HG02798 (cell line): ENCODE data around the gene DDRGK1.
"Not testable (repeated sequence)": the region's sequence is repeated elsewhere in the genome, so short reads cannot be mapped to it uniquely, and the experiment has no call there.

Source experiments
- ATAC-seq: cut with Tn5 transposase; IDR thresholded peaks from one replicate; pipeline ENCODE4 v1.9.1; 2021; ENCODE audit warnings: mild to moderate bottlenecking; ENCODE audit not compliant: unreplicated experiment, poor library complexity

The DDRGK1 gene

DNA sequence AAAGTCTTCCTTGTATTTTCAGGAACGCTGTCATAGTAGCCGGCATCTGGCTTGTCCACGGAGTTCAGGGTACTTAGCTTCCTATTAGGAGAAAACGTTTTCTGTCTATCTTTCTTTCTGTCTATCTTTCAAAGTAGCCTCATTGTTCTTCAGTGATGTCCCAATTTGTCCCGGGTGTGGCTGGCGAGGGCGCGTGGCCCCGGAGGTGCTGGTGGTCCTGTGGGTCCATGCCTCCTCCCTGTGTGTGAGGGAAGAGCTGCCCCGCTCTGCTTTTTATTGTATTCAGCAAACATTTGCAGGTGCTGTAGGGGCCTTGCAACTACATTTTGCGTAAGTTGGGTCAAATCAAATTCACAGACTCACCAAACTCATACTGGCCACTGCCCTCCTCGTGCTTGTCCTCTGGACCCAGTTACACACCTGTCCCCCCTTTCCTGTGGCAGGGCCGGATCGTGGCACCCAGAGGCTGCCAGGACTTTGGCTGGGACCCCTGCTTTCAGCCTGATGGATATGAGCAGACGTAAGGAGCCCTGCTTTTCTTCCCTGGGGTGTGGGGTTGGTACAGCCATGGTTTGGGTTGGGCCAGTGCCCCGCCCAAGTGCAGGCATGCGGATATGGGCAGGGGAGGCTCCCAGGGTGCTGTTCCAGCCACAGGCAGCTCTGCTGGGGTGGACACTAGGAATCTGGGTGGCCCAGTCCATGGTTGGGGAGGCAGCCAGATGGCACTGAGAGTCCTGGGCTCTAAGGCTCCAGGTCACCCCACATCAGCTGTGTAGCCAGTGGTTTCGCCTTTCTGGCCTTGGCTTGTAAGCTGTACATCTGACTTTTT, 17.1 kb upstream of the DDRGK1 start:
- ATAC-seq = no peak

DNA sequence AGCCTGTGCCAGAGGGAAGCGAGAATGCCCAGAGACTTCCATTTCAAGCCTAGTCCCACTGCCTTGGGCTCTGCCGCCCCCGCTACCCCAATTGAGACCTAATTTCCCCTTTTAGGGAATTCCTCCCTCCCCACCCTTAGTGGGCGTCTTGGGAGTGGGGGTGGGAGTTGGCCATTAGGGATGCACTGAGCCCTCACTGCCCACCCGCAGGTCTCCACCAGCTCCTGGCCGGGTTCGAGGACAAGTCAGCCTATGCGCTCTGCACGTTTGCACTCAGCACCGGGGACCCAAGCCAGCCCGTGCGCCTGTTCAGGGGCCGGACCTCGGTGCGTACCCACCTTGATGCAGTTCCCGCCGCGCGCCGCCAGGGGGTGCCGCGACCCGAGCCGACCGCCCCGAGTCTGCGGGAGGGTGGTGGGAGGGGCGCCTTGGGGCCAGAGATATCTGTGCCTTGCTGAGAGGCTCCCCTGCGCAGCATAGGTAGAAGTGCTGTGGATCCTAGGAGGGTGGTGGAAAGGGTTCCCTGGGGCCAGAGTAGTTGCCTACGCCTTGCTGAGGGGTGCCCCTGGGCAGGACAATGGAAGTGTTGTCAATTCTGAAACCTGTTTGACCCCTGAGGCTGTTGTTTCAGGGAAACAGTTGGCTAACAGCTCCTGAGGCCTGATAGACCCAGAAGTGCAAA, 14.0 kb upstream of the DDRGK1 start:
- peak; percentile 79 for ATAC-seq

GRCh38 chr20:3215359-3215917, 11.0 kb upstream of the DDRGK1 start:
- ATAC-seq = not testable (repeated sequence)

- no peak for ATAC-seq
These were observed 8.7 kb upstream of the DDRGK1 start for GRCh38 chr20:3213226-3213625.

GRCh38 chr20:3210346-3210745, 5.9 kb upstream of the DDRGK1 start:
- ATAC-seq = no peak

- ATAC-seq = peak; percentile 26
These were observed 5.5 kb upstream of the DDRGK1 start for GRCh38 chr20:3209946-3210317.

GRCh38 chr20:3209257-3209945, 4.9 kb upstream of the DDRGK1 start, which contains the start of gene ITPA:
Gene ITPA (plus strand): TSS chr20:3209498. CDS start chr20:3209552, 54 bp downstream.
- ATAC-seq = peak; percentile 51

- ATAC-seq = no peak
These were observed 4.3 kb upstream of the DDRGK1 start for GRCh38 chr20:3208786-3209256.

GRCh38 chr20:3203315-3204123, 963 bp downstream of the DDRGK1 start:
- peak; percentile 9 for ATAC-seq

DNA sequence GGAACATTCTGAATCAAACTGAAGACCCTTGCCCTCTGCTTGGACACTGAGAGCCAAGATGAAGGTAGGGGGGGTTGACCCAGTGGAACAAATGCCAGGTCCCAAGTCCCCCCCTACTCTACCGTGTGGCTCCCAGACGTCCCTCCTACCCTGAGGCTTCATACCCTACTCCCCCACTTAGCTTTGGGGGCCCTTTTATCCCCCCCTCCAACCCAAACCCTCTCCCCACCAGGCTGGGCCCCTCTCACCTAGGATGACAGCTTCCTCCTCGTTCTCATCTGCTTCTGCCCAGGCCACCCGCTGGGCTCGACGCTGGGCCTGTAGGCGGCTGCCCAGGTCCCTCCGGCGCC, 1.5 kb downstream of the DDRGK1 start:
- ATAC-seq = no peak

DNA sequence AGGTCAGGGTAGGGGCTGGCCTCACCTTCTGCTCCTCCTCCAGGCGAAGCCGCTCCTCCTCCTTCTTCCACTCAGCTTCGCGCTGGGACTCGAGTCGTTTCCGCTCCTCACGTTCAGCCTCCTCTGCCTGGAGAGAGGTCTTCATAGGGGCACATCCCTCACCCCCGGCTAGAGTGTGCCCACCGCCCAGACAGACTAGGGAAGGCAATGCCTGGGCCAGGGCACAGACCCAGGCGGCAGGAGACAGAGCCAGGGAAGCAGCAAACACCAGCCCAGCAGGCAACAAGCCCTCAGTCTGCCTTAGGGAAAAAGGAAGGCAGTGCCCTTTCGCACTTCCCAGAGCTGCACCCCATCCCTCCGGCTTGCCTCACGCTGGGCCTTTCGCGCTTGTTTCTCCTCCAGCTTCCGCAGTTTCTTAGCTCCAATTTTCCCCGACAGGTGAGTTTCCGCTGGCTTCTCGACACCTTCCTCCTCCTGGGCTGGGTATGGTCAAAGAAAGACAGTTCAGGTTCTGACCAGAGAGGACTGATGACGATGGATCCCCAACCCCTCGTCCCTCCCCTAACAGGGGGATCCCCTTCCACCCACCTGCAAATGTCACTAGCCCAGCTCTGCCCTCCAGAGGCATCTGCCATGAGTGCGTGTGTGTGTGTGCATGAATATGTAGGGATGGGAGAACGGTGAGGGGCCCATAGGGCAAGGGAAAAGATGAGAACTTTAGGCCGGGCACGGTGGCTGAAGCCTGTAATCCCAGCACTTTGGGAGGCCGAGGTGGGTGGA, 4.3 kb downstream of the DDRGK1 start:
- ATAC-seq = no peak

DNA sequence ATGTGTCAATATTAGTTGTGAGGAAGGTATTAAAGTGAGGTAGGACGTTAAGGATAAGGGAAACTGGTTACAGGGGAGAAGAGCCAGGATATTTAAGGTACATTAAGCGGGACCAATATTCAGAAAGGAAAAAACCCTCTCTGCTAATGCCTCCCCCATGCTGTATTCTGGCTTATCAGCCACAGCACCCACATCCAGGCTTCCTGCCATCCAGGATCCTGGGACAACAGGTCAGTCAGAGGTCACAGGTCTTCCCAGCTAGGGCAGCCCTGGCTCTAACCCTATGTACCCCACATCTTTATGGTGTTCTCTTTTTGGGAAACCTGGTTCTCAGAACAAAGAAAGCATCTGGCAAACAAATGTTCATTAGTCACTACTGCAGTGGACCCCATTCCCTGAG, 5.3 kb downstream of the DDRGK1 start:
- ATAC-seq = no peak

- ATAC-seq = no peak
These were observed 8.8 kb downstream of the DDRGK1 start for GRCh38 chr20:3195590-3196237.

- no peak for ATAC-seq
These were observed 9.7 kb downstream of the DDRGK1 start for GRCh38 chr20:3194617-3195280.

- ATAC-seq = no peak
These were observed 10.5 kb downstream of the DDRGK1 start for GRCh38 chr20:3193806-3194616.

GRCh38 chr20:3192226-3193015, 12.1 kb downstream of the DDRGK1 start:
- ATAC-seq = no peak

GRCh38 chr20:3190681-3191111, 13.8 kb downstream of the DDRGK1 start:
- ATAC-seq = no peak
